Tibial nerve (tissue), 4 donors: ENCODE results near the gene WDR18.

Experiments used
- EP300 ChIP-seq, 2 donors: sonication (generic); formaldehyde crosslinking; IDR thresholded peaks; one replicate each; pipeline ENCODE4 v1.6.1; 2017; ENCODE audit warnings: antibody characterized with exemption in 2 of 2, mild to moderate bottlenecking in 1 of 2
- POLR2A ChIP-seq, 2 donors: fragments of 450-650 bp; IDR thresholded peaks; one replicate each; pipeline ENCODE4 v1.6.1; 2017; ENCODE audit warnings: antibody characterized with exemption in 2 of 2, mild to moderate bottlenecking in 2 of 2, moderate library complexity in 2 of 2
- TF ChIP-seq, protein P1 (sequence below), 5 experiments: fragments of 200-600 bp in 3 of 5; fragments of 450-650 bp in 2 of 5; sonication (generic) in 3 of 5; IDR thresholded peaks; one replicate each; pipeline ENCODE4 v1.5.1; 2016 to 2019; ENCODE audit warnings: antibody characterized with exemption in 5 of 5, mild to moderate bottlenecking in 3 of 5, moderate library complexity in 2 of 5

DNA sequence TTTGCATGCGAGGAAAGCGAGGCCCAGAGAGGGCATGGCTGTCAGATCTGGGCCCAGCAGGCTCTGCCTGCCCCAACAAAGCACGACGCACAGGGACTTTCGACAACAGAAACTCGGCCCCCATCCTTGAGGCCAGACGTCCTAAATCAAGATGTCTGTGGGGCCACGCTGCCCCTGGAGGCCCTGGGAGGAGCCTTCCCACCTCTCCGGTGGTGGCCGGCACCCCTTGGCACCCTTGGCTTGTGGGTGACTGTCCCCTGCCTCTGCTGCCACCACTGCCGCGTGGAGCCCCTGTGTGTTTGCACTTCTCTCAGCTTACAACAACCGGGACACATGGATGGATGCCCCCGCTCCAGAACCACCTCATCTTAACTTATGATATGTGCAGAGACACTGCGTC lies 4.4 kb downstream of the WDR18 start:
- TF ChIP-seq, protein P1, sequence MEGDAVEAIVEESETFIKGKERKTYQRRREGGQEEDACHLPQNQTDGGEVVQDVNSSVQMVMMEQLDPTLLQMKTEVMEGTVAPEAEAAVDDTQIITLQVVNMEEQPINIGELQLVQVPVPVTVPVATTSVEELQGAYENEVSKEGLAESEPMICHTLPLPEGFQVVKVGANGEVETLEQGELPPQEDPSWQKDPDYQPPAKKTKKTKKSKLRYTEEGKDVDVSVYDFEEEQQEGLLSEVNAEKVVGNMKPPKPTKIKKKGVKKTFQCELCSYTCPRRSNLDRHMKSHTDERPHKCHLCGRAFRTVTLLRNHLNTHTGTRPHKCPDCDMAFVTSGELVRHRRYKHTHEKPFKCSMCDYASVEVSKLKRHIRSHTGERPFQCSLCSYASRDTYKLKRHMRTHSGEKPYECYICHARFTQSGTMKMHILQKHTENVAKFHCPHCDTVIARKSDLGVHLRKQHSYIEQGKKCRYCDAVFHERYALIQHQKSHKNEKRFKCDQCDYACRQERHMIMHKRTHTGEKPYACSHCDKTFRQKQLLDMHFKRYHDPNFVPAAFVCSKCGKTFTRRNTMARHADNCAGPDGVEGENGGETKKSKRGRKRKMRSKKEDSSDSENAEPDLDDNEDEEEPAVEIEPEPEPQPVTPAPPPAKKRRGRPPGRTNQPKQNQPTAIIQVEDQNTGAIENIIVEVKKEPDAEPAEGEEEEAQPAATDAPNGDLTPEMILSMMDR (IDR thresholded peaks at IDR 0.05), result no peak
- TF ChIP-seq EP300 (IDR thresholded peaks at IDR 0.05) (no peak), POLR2A (IDR thresholded peaks at IDR 0.05) (no peak)
